ENCODE data around the gene CRYBA2.
A peak's percentile ranks its signal among the peaks of the same experiment; 100 is the strongest.

DNA sequence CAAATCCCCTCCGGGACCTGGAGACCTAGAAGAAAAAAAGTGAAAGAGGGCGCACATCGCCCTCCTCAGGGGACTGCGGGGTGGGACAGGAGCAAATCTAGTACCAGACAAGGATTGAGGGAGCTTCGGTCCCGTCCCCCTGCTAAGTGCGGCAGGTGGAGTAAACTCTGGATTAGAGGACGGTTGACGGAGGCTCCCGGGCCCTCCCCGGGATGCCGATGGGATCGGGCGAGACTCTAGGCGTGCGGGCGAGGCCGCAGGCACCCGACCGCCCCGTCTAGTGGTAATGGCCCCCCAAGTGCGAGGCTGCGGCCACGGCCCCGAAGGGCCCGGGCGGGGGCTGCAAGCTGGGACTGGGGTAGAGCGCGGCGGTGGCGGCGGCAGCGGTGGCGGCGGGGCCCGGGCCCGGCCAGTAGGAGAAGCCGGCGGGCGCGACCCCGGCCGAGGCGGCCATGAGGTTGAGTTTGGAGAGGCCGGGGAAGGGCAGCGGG, 11.8 kb downstream of the CRYBA2 start:
- TF ChIP-seq, protein P1, sequence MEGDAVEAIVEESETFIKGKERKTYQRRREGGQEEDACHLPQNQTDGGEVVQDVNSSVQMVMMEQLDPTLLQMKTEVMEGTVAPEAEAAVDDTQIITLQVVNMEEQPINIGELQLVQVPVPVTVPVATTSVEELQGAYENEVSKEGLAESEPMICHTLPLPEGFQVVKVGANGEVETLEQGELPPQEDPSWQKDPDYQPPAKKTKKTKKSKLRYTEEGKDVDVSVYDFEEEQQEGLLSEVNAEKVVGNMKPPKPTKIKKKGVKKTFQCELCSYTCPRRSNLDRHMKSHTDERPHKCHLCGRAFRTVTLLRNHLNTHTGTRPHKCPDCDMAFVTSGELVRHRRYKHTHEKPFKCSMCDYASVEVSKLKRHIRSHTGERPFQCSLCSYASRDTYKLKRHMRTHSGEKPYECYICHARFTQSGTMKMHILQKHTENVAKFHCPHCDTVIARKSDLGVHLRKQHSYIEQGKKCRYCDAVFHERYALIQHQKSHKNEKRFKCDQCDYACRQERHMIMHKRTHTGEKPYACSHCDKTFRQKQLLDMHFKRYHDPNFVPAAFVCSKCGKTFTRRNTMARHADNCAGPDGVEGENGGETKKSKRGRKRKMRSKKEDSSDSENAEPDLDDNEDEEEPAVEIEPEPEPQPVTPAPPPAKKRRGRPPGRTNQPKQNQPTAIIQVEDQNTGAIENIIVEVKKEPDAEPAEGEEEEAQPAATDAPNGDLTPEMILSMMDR (conservative IDR thresholded peaks at IDR 0.05 in 1 of 2, IDR thresholded peaks at IDR 0.05 in 1 of 2; ENCODE audit: extremely low read depth in 1 of 2, insufficient read depth in 1 of 2, low read depth in 1 of 2, low read length in 2 of 2): no peak
- TF ChIP-seq EZH2 (IDR thresholded peaks at IDR 0.05; ENCODE audit: borderline replicate concordance, low read length): peak; percentile 50

All from mammary epithelial cell (primary cell).